HEK293T (cell line): ENCODE results near the gene LRRK1.

Source experiments
- CTCF ChIA-PET: fragments of 350-600 bp; formaldehyde crosslinking; extraction: SDS; loops from one replicate; lab custom pipeline; 2021; ENCODE audit warnings: antibody characterized with exemption, inconsistent platforms; lab: Yijun Ruan, JAX
- POLR2A ChIA-PET: fragments of 350-600 bp; formaldehyde crosslinking; extraction: SDS; loops from one replicate; lab custom pipeline; 2020; ENCODE audit warnings: antibody characterized with exemption, inconsistent platforms; lab: Yijun Ruan, JAX
- DNase-seq: peaks from one replicate; pipeline ENCODE4 v3.0.0; 2012; ENCODE audit warnings: mixed read lengths; ENCODE audit errors: extremely low spot score
- ARNT ChIP-seq: fragments of 450-650 bp; IDR thresholded peaks from 2 replicates; pipeline ENCODE4 v1.6.1; 2017; ENCODE audit warnings: mild to moderate bottlenecking
- BHLHE40 ChIP-seq: fragments of 450-650 bp; IDR thresholded peaks from 2 replicates; pipeline ENCODE4 v1.6.1; 2016; ENCODE audit warnings: mild to moderate bottlenecking, moderate library complexity, borderline replicate concordance
- CTBP1 ChIP-seq: fragments of 450-650 bp; IDR thresholded peaks from 2 replicates; pipeline ENCODE4 v1.6.1; 2016; ENCODE audit warnings: borderline replicate concordance
- ELF4 ChIP-seq: fragments of 450-650 bp; IDR thresholded peaks from 2 replicates; pipeline ENCODE4 v1.6.1; 2017; ENCODE audit warnings: antibody characterized with exemption
- FOXA1 ChIP-seq: fragments of 450-650 bp; IDR thresholded peaks from 2 replicates; pipeline ENCODE4 v1.6.1; 2016; ENCODE audit warnings: mild to moderate bottlenecking
- FOXK2 ChIP-seq: fragments of 450-650 bp; IDR thresholded peaks from 2 replicates; pipeline ENCODE4 v1.6.1; 2016; ENCODE audit warnings: mild to moderate bottlenecking
- FOXM1 ChIP-seq: fragments of 450-650 bp; IDR thresholded peaks from 2 replicates; pipeline ENCODE4 v1.6.1; 2017; ENCODE audit warnings: mild to moderate bottlenecking, borderline replicate concordance
- HDGF ChIP-seq: fragments of 450-650 bp; IDR thresholded peaks from 2 replicates; pipeline ENCODE4 v1.6.1; 2017; ENCODE audit warnings: antibody characterized with exemption, borderline replicate concordance
- L3MBTL2 ChIP-seq: fragments of 450-650 bp; conservative IDR thresholded peaks from 2 replicates; pipeline ENCODE4 v1.6.1; 2016; ENCODE audit warnings: mild to moderate bottlenecking
- LEF1 ChIP-seq: fragments of 450-650 bp; IDR thresholded peaks from 2 replicates; pipeline ENCODE4 v1.6.1; 2017; ENCODE audit warnings: mild to moderate bottlenecking, borderline replicate concordance
- NFRKB ChIP-seq: fragments of 450-650 bp; IDR thresholded peaks from 2 replicates; pipeline ENCODE4 v1.6.1; 2016; ENCODE audit warnings: mild to moderate bottlenecking, moderate library complexity
- SP1 ChIP-seq: fragments of 450-650 bp; IDR thresholded peaks from 2 replicates; pipeline ENCODE4 v1.6.1; 2017
- SUZ12 ChIP-seq: fragments of 450-650 bp; IDR thresholded peaks from 2 replicates; pipeline ENCODE4 v1.6.1; 2016; ENCODE audit warnings: mild to moderate bottlenecking
- TARDBP ChIP-seq: fragments of 450-650 bp; IDR thresholded peaks from 2 replicates; pipeline ENCODE4 v1.6.1; 2016
- ZNF384 ChIP-seq: fragments of 450-650 bp; IDR thresholded peaks from 2 replicates; pipeline ENCODE4 v1.6.1; 2016
- TF ChIP-seq, protein P1 (sequence below): fragments of 450-650 bp; IDR thresholded peaks from 2 replicates; pipeline ENCODE4 v1.6.1; 2016

The LRRK1 gene

GRCh38 chr15:100922192-100923040 is 3.3 kb downstream of the LRRK1 start:
- CTCF ChIA-PET = no interaction called here

GRCh38 chr15:100923076-100923475 is 3.9 kb downstream of the LRRK1 start:
- no peak for DNase-seq
- no peak for TF ChIP-seq TARDBP
- TF ChIP-seq LEF1 = no peak
- no peak for TF ChIP-seq ARNT
- TF ChIP-seq HDGF = no peak
- no peak for TF ChIP-seq CTBP1
- no peak for TF ChIP-seq SP1
- no peak for TF ChIP-seq NFRKB
- no peak for TF ChIP-seq FOXM1
- no peak for TF ChIP-seq ZNF384
- no peak for TF ChIP-seq BHLHE40
- no peak for TF ChIP-seq ELF4
- TF ChIP-seq, protein P1, sequence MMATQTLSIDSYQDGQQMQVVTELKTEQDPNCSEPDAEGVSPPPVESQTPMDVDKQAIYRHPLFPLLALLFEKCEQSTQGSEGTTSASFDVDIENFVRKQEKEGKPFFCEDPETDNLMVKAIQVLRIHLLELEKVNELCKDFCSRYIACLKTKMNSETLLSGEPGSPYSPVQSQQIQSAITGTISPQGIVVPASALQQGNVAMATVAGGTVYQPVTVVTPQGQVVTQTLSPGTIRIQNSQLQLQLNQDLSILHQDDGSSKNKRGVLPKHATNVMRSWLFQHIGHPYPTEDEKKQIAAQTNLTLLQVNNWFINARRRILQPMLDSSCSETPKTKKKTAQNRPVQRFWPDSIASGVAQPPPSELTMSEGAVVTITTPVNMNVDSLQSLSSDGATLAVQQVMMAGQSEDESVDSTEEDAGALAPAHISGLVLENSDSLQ = no peak
- TF ChIP-seq L3MBTL2 = no peak
- no peak for TF ChIP-seq SUZ12
- TF ChIP-seq FOXA1 = no peak
- TF ChIP-seq FOXK2 = no peak
- POLR2A ChIA-PET = no interaction called here
- CTCF ChIA-PET = no interaction called here

More at GRCh38 chr15:100922192-100923040, 3.3 kb downstream of the LRRK1 start:
- DNase-seq = no peak
- POLR2A ChIA-PET = no interaction called here
- TF ChIP-seq ARNT (no peak), FOXA1 (no peak), CTBP1 (no peak), FOXM1 (no peak), HDGF (no peak), L3MBTL2 (no peak), TARDBP (no peak), ELF4 (no peak)

DNA sequence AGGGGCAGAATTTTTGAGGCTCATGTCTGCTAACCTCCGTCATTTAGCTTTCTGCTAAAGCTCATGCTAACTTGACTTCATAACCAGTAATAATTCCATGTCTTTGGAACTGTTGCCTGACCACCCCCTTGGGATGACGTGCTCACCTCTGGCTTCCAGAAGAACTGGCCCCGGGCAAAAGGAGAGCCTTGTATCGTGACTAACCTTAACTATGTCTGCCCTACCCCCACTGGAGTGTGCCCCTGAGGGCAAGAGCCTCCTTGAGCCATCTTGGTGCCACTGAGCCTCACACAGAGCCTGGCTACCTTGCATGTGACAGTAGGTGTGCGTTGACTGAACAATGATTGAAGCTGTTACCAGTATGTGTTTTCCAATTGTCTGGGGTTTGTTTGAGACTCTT is 4.7 kb downstream of the LRRK1 start:
- ChIA-PET POLR2A (no interaction called here), CTCF (no interaction called here)
- DNase-seq = no peak
- TF ChIP-seq, protein P1 = no peak
- TF ChIP-seq ZNF384 = no peak
- TF ChIP-seq HDGF = no peak
- TF ChIP-seq L3MBTL2 = no peak
- TF ChIP-seq ARNT = no peak
- no peak for TF ChIP-seq NFRKB

GRCh38 chr15:100924436-100924835 is 5.3 kb downstream of the LRRK1 start:
- ChIA-PET CTCF (no interaction called here), POLR2A (no interaction called here)
- no peak for TF ChIP-seq L3MBTL2
- no peak for TF ChIP-seq CTBP1
- TF ChIP-seq ZNF384 = no peak
- TF ChIP-seq FOXA1 = no peak
- TF ChIP-seq FOXK2 = no peak
- no peak for TF ChIP-seq BHLHE40
- DNase-seq = no peak

DNA sequence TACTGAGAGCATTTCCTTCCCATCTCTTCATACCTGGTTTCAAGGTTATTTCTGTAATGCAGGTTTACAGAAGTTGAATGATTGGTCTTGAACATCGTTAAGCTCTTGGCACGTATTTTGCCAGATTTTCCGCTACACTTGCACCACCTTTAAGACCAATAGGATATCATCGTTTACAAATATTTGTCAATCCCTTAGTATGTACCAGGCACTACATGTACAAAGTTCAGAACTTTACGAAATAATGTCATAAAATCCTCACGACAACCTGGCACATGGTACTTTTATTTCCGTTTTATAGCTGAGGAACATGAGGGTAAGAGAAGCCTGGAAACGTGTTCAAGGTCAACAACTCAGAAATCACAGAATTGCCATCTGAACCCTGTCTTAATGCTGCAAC is 6.3 kb downstream of the LRRK1 start:
- POLR2A ChIA-PET = no interaction called here
- TF ChIP-seq BHLHE40 (no peak), FOXM1 (no peak), CTBP1 (no peak), L3MBTL2 (no peak), ARNT (no peak), TARDBP (no peak), LEF1 (no peak)
- CTCF ChIA-PET = no interaction called here
- DNase-seq = no peak

DNA sequence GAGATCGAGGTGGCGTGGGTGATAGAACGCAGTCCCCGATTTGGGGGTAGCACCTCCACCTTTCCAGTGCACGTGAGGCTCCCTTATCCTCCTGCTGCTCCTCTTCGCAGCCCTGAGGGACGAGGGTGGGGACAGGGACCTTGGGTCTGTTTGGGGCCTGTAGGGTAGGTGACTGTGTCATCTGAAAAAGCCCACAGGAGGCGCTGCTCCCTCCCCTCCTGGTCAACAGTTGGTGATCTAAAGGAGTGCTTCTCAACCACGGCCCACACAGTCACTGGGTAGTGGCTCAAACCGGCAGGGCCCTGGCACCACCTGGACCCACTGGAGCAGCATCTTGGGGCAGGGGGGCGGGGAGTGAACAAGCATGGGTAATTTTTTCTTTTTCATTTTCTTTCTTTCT is 7.1 kb downstream of the LRRK1 start:
- POLR2A ChIA-PET = no interaction called here
- CTCF ChIA-PET = no interaction called here
- no peak for DNase-seq
- TF ChIP-seq, protein P1 = no peak
- TF ChIP-seq FOXM1 (no peak), CTBP1 (no peak), ZNF384 (no peak), ARNT (no peak), TARDBP (no peak), L3MBTL2 (no peak), SUZ12 (no peak)
